PFSK-1 (cell line): ENCODE measurements around the gene LATS1.

Source experiments
- REST ChIP-seq, 2 experiments: IDR thresholded peaks; 2 replicates each; pipeline versions ENCODE4 v1.6.1 to v1.8.0; 2011 to 2012; ENCODE audit warnings: low read depth in 2 of 2, low read length in 2 of 2, control low read depth in 1 of 2, inconsistent platforms in 1 of 2, mild to moderate bottlenecking in 1 of 2, moderate library complexity in 1 of 2; ENCODE audit not compliant: insufficient read depth in 1 of 2
- TAF1 ChIP-seq: IDR thresholded peaks from 2 replicates; pipeline ENCODE4 v1.6.1; 2012; ENCODE audit warnings: low read length, control low read depth, borderline replicate concordance; ENCODE audit not compliant: insufficient read depth

- TF ChIP-seq TAF1 (no peak), REST (IDR thresholded peaks at IDR 0.05; ENCODE audit: insufficient read depth in 1 of 2, low read depth in 2 of 2, low read length in 2 of 2) (no peak)
These were observed 6.0 kb upstream of the LATS1 start for GRCh38 chr6:149723771-149724417.
